C4-2B (cell line): ENCODE data around the gene KIF2A.

Experiments used
- ZFX ChIP-seq: fragments of 450-650 bp; IDR thresholded peaks from 2 replicates; pipeline ENCODE4 v1.6.1; 2017
- TF ChIP-seq, protein P1 (sequence below): fragments of 450-650 bp; conservative IDR thresholded peaks from 2 replicates; pipeline ENCODE4 v1.5.1; 2017; ENCODE audit warnings: mild to moderate bottlenecking

DNA sequence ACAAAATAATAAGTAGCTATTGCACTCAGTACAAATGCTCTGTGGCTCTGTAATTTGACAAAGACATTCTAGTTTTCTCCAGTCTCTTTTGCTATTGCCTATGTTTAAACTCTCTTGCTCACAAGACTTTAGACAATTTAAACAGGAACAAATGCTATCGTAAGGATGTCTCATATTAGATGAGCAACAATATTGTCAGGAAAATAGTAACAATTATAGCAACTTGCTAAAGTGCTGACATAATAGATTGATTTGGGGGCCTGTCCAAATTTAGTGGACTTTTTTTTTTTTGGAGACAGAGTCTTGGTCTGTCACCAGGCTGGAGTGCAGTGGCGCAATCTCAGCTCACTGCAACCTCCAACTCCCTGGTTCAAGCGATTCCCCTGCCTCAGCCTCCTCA is 11.8 kb downstream of the KIF2A start:
- TF ChIP-seq, protein P1, sequence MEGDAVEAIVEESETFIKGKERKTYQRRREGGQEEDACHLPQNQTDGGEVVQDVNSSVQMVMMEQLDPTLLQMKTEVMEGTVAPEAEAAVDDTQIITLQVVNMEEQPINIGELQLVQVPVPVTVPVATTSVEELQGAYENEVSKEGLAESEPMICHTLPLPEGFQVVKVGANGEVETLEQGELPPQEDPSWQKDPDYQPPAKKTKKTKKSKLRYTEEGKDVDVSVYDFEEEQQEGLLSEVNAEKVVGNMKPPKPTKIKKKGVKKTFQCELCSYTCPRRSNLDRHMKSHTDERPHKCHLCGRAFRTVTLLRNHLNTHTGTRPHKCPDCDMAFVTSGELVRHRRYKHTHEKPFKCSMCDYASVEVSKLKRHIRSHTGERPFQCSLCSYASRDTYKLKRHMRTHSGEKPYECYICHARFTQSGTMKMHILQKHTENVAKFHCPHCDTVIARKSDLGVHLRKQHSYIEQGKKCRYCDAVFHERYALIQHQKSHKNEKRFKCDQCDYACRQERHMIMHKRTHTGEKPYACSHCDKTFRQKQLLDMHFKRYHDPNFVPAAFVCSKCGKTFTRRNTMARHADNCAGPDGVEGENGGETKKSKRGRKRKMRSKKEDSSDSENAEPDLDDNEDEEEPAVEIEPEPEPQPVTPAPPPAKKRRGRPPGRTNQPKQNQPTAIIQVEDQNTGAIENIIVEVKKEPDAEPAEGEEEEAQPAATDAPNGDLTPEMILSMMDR: no peak
- no peak for TF ChIP-seq ZFX
